B cell (primary cell): Measurements from ENCODE around the gene PCP4. TPM values are rescaled to one million over a fixed set of nuclear protein-coding genes. Genes with fewer than 3 reads are reported as not detected.

Experiments used
- ATAC-seq: fragments of 200-7000 bp; cut with Tn5 transposase; one replicate; pipeline ENCODE4 v1.10.0; 2021; ENCODE audit warnings: low read depth, mild to moderate bottlenecking, moderate number of reproducible peaks, moderate library complexity
- CTCF ChIA-PET: fragments of 350-600 bp; sonication (Branson Sonifier 250); formaldehyde crosslinking; loops from one replicate; lab custom pipeline; 2021; ENCODE audit warnings: antibody characterized with exemption, inconsistent platforms; lab: Charles Lee
- POLR2A ChIA-PET: fragments of 350-600 bp; sonication (Branson Sonifier 250); formaldehyde crosslinking; loops from one replicate; lab custom pipeline; 2021; ENCODE audit warnings: antibody characterized with exemption; lab: Charles Lee
- DNase-seq: peaks from one replicate; pipeline ENCODE4 v3.0.0; 2013
- H2AFZ ChIP-seq: 2 replicates; pipeline ENCODE4 v1.6.1; 2012; ENCODE audit warnings: mild to moderate bottlenecking, low read depth, low read length; ENCODE audit not compliant: insufficient read depth, poor library complexity, severe bottlenecking
- H3K27ac ChIP-seq, 2 donors: 1 replicate in 1 of 2; 2 replicates in 1 of 2; pipeline ENCODE4 v1.5.1; 2012 to 2013; ENCODE audit warnings: low read length in 2 of 2, mild to moderate bottlenecking in 2 of 2, moderate library complexity in 1 of 2
- H3K27me3 ChIP-seq, 4 experiments: fragments of 200-600 bp in 1 of 4; sonication (generic) in 1 of 4; replicated peaks in 1 of 4; 1 replicate in 2 of 4; 2 replicates in 2 of 4; pipeline versions ENCODE4 v1.6.1 to v1.7.0; 2013 to 2016; ENCODE audit warnings: low read length in 3 of 4, mild to moderate bottlenecking in 2 of 4, mixed read lengths in 1 of 4, moderate library complexity in 1 of 4; ENCODE audit not compliant: insufficient read depth in 4 of 4, control insufficient read depth in 3 of 4; ENCODE audit errors: control extremely low read depth in 1 of 4
- H3K36me3 ChIP-seq, 2 experiments: replicated peaks in 1 of 2; 1 replicate in 1 of 2; 2 replicates in 1 of 2; pipeline versions ENCODE4 v1.6.1 to v1.7.1; 2013; ENCODE audit warnings: low read length in 1 of 2; ENCODE audit not compliant: insufficient read depth in 2 of 2, control insufficient read depth in 1 of 2; ENCODE audit errors: control extremely low read depth in 1 of 2, extremely low read depth in 1 of 2
- H3K4me1 ChIP-seq, 2 donors: fragments of 200-600 bp in 1 of 2; sonication (generic) in 1 of 2; 1 replicate in 1 of 2; 2 replicates in 1 of 2; pipeline versions ENCODE4 v1.5.1 to v1.6.1; 2013 to 2017; ENCODE audit warnings: low read length in 2 of 2; ENCODE audit not compliant: control insufficient read depth in 2 of 2, insufficient read depth in 2 of 2
- H3K4me2 ChIP-seq: replicated peaks from 2 replicates; pipeline ENCODE3; 2012; ENCODE audit warnings: mild to moderate bottlenecking, low read depth, low read length; ENCODE audit not compliant: poor library complexity, severe bottlenecking
- H3K4me3 ChIP-seq, 5 experiments: fragments of 200-600 bp in 1 of 5; sonication (generic) in 1 of 5; 1 replicate in 3 of 5; 2 replicates in 2 of 5; pipeline versions ENCODE4 v1.5.1 to v1.7.0; 2011 to 2016; ENCODE audit warnings: low read length in 4 of 5, mild to moderate bottlenecking in 4 of 5, low read depth in 2 of 5, control low read depth in 1 of 5, moderate library complexity in 1 of 5; ENCODE audit not compliant: insufficient read depth in 1 of 5; ENCODE audit errors: control extremely low read depth in 1 of 5, extremely low read depth in 1 of 5
- H3K79me2 ChIP-seq: fragments of 200-600 bp; sonication (generic); one replicate; pipeline ENCODE4 v1.6.0; 2016; ENCODE audit warnings: low read length; ENCODE audit not compliant: control insufficient read depth, insufficient read depth
- H3K9ac ChIP-seq: fragments of 200-600 bp; sonication (generic); 2 replicates; pipeline ENCODE4 v1.6.1; 2017; ENCODE audit warnings: mild to moderate bottlenecking, low read length, moderate library complexity
- H3K9me3 ChIP-seq, 3 donors: one replicate each; pipeline versions ENCODE4 v1.6.1 to v1.7.1; 2013; ENCODE audit warnings: low read length in 2 of 3; ENCODE audit not compliant: control insufficient read depth in 2 of 3, insufficient read depth in 1 of 3; ENCODE audit errors: control extremely low read depth in 1 of 3
- H4K20me1 ChIP-seq: 2 replicates; pipeline ENCODE4 v1.6.0; 2012; ENCODE audit warnings: mild to moderate bottlenecking, low read length; ENCODE audit not compliant: insufficient read depth, control insufficient read depth, poor library complexity, severe bottlenecking
- H3K27ac Mint-ChIP-seq: one replicate; pipeline ENCODE4 v1.8.0; 2021; ENCODE audit warnings: mixed read lengths
- H3K27me3 Mint-ChIP-seq: one replicate; pipeline ENCODE4 v1.8.0; 2021; ENCODE audit warnings: mixed read lengths
- H3K4me1 Mint-ChIP-seq: one replicate; pipeline ENCODE4 v1.8.0; 2021; ENCODE audit warnings: mixed read lengths
- H3K4me3 Mint-ChIP-seq: one replicate; pipeline ENCODE4 v1.8.0; 2021; ENCODE audit warnings: mixed read lengths
- H3K9me3 Mint-ChIP-seq: one replicate; pipeline ENCODE4 v1.8.0; 2022; ENCODE audit warnings: mixed read lengths; ENCODE audit not compliant: insufficient read depth
- EZH2 ChIP-seq: IDR thresholded peaks from 2 replicates; pipeline ENCODE4 v1.6.1; 2012; ENCODE audit warnings: borderline replicate concordance, low read depth, mild to moderate bottlenecking, moderate library complexity, low read length; ENCODE audit not compliant: insufficient read depth, poor library complexity, severe bottlenecking
- WGBS: methylation state at CpG from one replicate; pipeline ENCODE4 v1.1.5; 2013; ENCODE audit warnings: missing lambda C conversion rate; ENCODE audit not compliant: insufficient coverage; 5-methylcytosine and 5-hydroxymethylcytosine counted together
- intact Hi-C: fragments of 100-400 bp; cut with micrococcal nuclease; formaldehyde crosslinking; loops from one replicate; pipeline ENCODE4 v1.10.0; 2022
- polyA plus RNA-seq: library from polyadenylated mRNA; depleted of rRNA; stranded (reverse); fragments of >200 nt; gene quantifications from 2 replicates; pipeline ENCODE4 v1.2.3, GENCODE V29; 2012
- total RNA-seq, 2 donors: library from RNA; stranded (reverse); fragments of 120-200 nt in 1 of 2; gene quantifications; 1 replicate in 1 of 2; 2 replicates in 1 of 2; pipeline versions ENCODE4 v1.2.3 to v1.2.4, GENCODE V29; 2013 to 2022
- TF ChIP-seq, protein P1 (sequence below): fragments of 200-600 bp; IDR thresholded peaks from one replicate; pipeline ENCODE4 v1.8.0; 2022; ENCODE audit warnings: antibody characterized with exemption, mild to moderate bottlenecking

The PCP4 gene
- total and polyA plus RNA-seq, 2 donors (not counting 1 experiment from before 2014, with no cell fraction given) = not detected

GRCh38 chr21:39843916-39844315 is 23.3 kb upstream of the PCP4 start:
- no peak overlapping the region for H3K27ac Mint-ChIP-seq
- TF ChIP-seq, protein P1, sequence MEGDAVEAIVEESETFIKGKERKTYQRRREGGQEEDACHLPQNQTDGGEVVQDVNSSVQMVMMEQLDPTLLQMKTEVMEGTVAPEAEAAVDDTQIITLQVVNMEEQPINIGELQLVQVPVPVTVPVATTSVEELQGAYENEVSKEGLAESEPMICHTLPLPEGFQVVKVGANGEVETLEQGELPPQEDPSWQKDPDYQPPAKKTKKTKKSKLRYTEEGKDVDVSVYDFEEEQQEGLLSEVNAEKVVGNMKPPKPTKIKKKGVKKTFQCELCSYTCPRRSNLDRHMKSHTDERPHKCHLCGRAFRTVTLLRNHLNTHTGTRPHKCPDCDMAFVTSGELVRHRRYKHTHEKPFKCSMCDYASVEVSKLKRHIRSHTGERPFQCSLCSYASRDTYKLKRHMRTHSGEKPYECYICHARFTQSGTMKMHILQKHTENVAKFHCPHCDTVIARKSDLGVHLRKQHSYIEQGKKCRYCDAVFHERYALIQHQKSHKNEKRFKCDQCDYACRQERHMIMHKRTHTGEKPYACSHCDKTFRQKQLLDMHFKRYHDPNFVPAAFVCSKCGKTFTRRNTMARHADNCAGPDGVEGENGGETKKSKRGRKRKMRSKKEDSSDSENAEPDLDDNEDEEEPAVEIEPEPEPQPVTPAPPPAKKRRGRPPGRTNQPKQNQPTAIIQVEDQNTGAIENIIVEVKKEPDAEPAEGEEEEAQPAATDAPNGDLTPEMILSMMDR = no peak
- TF ChIP-seq EZH2 = no peak

DNA sequence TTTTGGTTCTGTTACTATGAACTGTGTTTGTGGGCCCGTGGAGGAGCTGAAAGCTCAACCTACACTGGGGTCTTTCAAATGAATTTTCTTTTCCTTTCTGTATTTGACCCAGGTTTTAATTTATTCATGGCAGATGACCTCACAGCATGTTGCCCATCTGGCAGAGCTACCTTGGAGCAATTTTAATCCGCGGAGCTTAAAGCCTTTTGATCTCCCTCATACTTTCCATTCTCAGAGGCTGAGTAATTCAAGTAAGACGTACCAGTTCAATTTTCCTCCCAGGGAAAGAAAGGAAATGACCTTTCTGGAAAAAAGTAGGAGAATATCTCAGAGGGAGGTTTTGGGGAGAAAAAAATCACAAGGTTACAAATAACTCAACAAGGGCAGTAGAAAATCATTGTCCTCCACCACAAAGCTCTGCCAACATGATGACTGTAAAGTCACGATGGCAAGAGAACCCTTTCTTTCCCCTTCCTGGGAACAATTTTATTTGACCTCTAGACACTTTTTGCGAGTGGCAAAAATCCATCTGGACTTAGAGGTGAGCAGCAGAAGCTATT is 21.6 kb upstream of the PCP4 start:
- H3K4me2 ChIP-seq = no peak overlapping the region
- intact Hi-C loops = no loop called here
- no peaks in the 10 kb centered on the region for H3K4me1 ChIP-seq
- DNase-seq = no peak
- TF ChIP-seq EZH2 = no peak
- TF ChIP-seq, protein P1 = no peak
- H3K36me3 ChIP-seq = no peaks in the 10 kb centered on the region
- WGBS = 80% methylated on average over 2 of the region's 6 CpGs
- no peak overlapping the region for H2AFZ ChIP-seq
- H3K9ac ChIP-seq = no peak overlapping the region
- H3K4me3 Mint-ChIP-seq = no peak overlapping the region
- H3K9me3 Mint-ChIP-seq = no peaks in the 10 kb centered on the region
- H3K4me1 Mint-ChIP-seq = no peaks in the 10 kb centered on the region
- POLR2A ChIA-PET = no interaction called here
- no peaks in the 10 kb centered on the region for H3K79me2 ChIP-seq
- no peaks in the 10 kb centered on the region for H4K20me1 ChIP-seq
- H3K27ac Mint-ChIP-seq = no peak overlapping the region
- H3K27me3 ChIP-seq = no peaks in the 10 kb centered on the region
- no peak overlapping the region for H3K4me3 ChIP-seq
- no peaks in the 10 kb centered on the region for H3K27me3 Mint-ChIP-seq
- peaks cover 0 to 15% (median 0%) of the 10 kb centered on the region in 3 donors for H3K9me3 ChIP-seq
- ATAC-seq = no peak
- H3K27ac ChIP-seq = no peak overlapping the region
- CTCF ChIA-PET = no interaction called here

More at GRCh38 chr21:39843916-39844315, 23.3 kb upstream of the PCP4 start:
- Histone ChIP-seq H3K4me3 (no peak overlapping the region), H3K4me2 (no peak overlapping the region), H4K20me1 (no peaks in the 10 kb centered on the region), H3K4me1 (no peaks in the 10 kb centered on the region), H3K36me3 (no peaks in the 10 kb centered on the region), H2AFZ (no peak overlapping the region), H3K27me3 (no peaks in the 10 kb centered on the region), H3K79me2 (no peaks in the 10 kb centered on the region), H3K9ac (no peak overlapping the region), H3K9me3 (peaks cover 0 to 14% (median 0%) of the 10 kb centered on the region in 3 donors), H3K27ac (no peak overlapping the region)
- intact Hi-C loops = no loop called here
- Mint-ChIP-seq H3K9me3 (no peaks in the 10 kb centered on the region), H3K4me3 (no peak overlapping the region), H3K27me3 (no peaks in the 10 kb centered on the region), H3K4me1 (no peaks in the 10 kb centered on the region)
- no peak for ATAC-seq
- 80% methylated on average over 3 of the region's 5 CpGs for WGBS
- ChIA-PET POLR2A (no interaction called here), CTCF (no interaction called here)
- no peak for DNase-seq
